GM20431 (cell line): ENCODE results near the gene CLEC16A.
"Not testable (repeated sequence)": the region's sequence is repeated elsewhere in the genome, so short reads cannot be mapped to it uniquely, and the experiment has no call there.

ENCODE experiments used
- in situ Hi-C: fragments of 300-500 bp; cut with MseI, MboI; formaldehyde crosslinking; loops from one replicate; pipeline ENCODE4 v1.15.0; 2020; ENCODE audit warnings: low sequenced_read_pairs; ENCODE audit not compliant: unreplicated experiment

CLEC16A gene

GRCh38 chr16:11101283-11101682 lies 156.9 kb downstream of the CLEC16A start:
- in situ Hi-C loops = no loop called here

- in situ Hi-C loops = no loop called here
Observed at GRCh38 chr16:11101695-11102522, 157.5 kb downstream of the CLEC16A start.

- in situ Hi-C loops = no loop called here
Observed at GRCh38 chr16:11102523-11102898, 158.1 kb downstream of the CLEC16A start.

- in situ Hi-C loops = not testable (repeated sequence)
Observed at GRCh38 chr16:11103301-11103700, 158.9 kb downstream of the CLEC16A start.

- in situ Hi-C loops = no loop called here
Observed at GRCh38 chr16:11104168-11105037, 160.0 kb downstream of the CLEC16A start.

- in situ Hi-C loops = no loop called here
Observed at GRCh38 chr16:11105038-11105903, 160.9 kb downstream of the CLEC16A start.

- in situ Hi-C loops = no loop called here
Observed at GRCh38 chr16:11106726-11107125, 162.4 kb downstream of the CLEC16A start.

- in situ Hi-C loops = no loop called here
Observed at GRCh38 chr16:11107780-11108465, 163.6 kb downstream of the CLEC16A start.

- in situ Hi-C loops = no loop called here
Observed at GRCh38 chr16:11108466-11108805, 164.1 kb downstream of the CLEC16A start.

GRCh38 chr16:11109566-11109965 lies 165.2 kb downstream of the CLEC16A start:
- in situ Hi-C loops = no loop called here

GRCh38 chr16:11111150-11111549 lies 166.8 kb downstream of the CLEC16A start:
- in situ Hi-C loops = no loop called here

GRCh38 chr16:11111856-11112634 lies 167.7 kb downstream of the CLEC16A start:
- in situ Hi-C loops = no loop called here

GRCh38 chr16:11112723-11113348 lies 168.5 kb downstream of the CLEC16A start:
- in situ Hi-C loops = no loop called here

- in situ Hi-C loops = no loop called here
Observed at GRCh38 chr16:11114366-11115164, 170.2 kb downstream of the CLEC16A start.

GRCh38 chr16:11117576-11118211 lies 173.3 kb downstream of the CLEC16A start:
- in situ Hi-C loops = no loop called here

- in situ Hi-C loops = no loop called here
Observed at GRCh38 chr16:11118479-11118878, 174.1 kb downstream of the CLEC16A start.

GRCh38 chr16:11121083-11121608 lies 176.8 kb downstream of the CLEC16A start:
- in situ Hi-C loops = no loop called here
